ENCODE results near the gene HDAC8. TPM values are rescaled to one million over a fixed set of nuclear protein-coding genes. Genes with fewer than 3 reads are reported as not detected.
A peak's percentile ranks its signal among the peaks of the same experiment; 100 is the strongest.

HDAC8 gene
- total and polyA plus RNA-seq, 9 of the 15 experiments (the other 6 are each of a cell fraction or from before 2014, with no cell fraction given), result 18.9 to 53.8 (median 28.7) TPM

DNA sequence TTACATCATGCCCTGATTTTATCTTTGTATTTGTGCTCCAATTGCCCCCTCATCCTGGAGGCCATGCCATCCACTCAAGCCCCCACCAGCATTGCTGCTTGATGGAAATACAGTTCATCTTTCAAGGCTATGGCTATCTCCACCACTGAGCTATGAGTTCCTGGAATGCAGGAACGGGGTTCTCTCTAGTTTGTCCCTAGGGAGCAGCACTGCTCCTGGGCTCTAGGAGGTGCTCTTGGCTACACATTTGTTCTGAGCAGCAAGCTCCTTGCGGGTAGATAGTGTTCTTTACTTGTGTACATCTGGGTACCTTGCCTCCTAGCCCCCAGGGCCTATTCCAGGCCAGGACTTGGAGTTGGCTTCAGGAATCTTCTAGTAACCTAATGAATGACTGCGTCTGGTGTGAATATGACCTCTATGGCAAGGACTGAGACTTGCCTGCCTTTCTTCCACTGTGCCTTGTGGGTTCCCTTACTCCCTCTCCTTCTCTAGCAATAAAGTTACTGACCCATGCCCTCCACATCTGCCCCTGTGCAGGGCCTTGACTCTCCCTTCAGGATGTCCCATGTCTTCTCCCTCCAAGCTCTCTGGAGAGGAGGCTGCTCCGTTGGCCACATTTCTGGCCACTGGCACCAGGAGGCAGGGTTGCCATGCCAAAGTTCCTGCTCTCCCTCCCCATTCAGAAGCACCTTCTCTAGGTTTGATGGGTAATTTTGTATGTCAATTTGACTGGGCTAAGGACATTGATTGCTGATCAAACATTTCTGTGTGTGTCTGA, 274.5 kb downstream of the HDAC8 start:
- H3K27me3 ChIP-seq (ENCODE audit: control insufficient read depth in 2 of 2, insufficient read depth in 2 of 2, low read length in 2 of 2), result peaks cover 0 to 6% of the 10 kb centered on the region in 2 experiments; a peak in 1 of 5 replicates
- no peaks in the 10 kb centered on the region; a peak in 1 of 5 replicates for H3K4me1 ChIP-seq (replicated peaks in 1 of 2; ENCODE audit: control insufficient read depth in 2 of 2, insufficient read depth in 2 of 2, low read length in 2 of 2)
- no peaks in the 10 kb centered on the region for H3K79me2 ChIP-seq (ENCODE audit: control insufficient read depth, insufficient read depth, low read length)
- H3K4me2 ChIP-seq (ENCODE audit: insufficient read depth, low read length), result no peak overlapping the region
- FAIRE-seq (peak; percentile 57), DNase-seq (ENCODE audit: extremely low read depth in 1 of 4, low spot score in 3 of 4) (peak in 2 of 4 experiments; percentile 40 to 46), ATAC-seq (peak; percentile 94)
- WGBS (ENCODE audit: insufficient coverage, low coverage, missing lambda C conversion rate), result 31% methylated on average over 4 of the region's 4 CpGs
- CTCF ChIA-PET (ENCODE audit: low intra/inter-chr PET ratio), result no interaction called here
- no peak overlapping the region for H3K27ac ChIP-seq (ENCODE audit: extremely low read depth, low read depth, low read length)
- no peaks in the 10 kb centered on the region for H3K9me3 ChIP-seq (replicated peaks; ENCODE audit: control insufficient read depth, insufficient read depth, low read depth, low read length)
- no peak overlapping the region for H3K9ac ChIP-seq (ENCODE audit: insufficient read depth in 1 of 2, low read depth in 2 of 2, low read length in 2 of 2)
- no peaks in the 10 kb centered on the region; the same call in 1 of the 2 replicates for H4K20me1 ChIP-seq (replicated peaks; ENCODE audit: control insufficient read depth, insufficient read depth, low read length)
- H2AFZ ChIP-seq (ENCODE audit: low read depth, low read length), result no peak overlapping the region
- POLR2A ChIA-PET, result interaction anchor here (1.1 kb wide), 1 partner anchor 21 kb away, joined by 8 read pairs; the partner anchor contains the start of gene RPS4X
- no peaks in the 10 kb centered on the region for H3K9me1 ChIP-seq (ENCODE audit: control insufficient read depth, insufficient read depth, low read length)
- TF ChIP-seq, protein P1, sequence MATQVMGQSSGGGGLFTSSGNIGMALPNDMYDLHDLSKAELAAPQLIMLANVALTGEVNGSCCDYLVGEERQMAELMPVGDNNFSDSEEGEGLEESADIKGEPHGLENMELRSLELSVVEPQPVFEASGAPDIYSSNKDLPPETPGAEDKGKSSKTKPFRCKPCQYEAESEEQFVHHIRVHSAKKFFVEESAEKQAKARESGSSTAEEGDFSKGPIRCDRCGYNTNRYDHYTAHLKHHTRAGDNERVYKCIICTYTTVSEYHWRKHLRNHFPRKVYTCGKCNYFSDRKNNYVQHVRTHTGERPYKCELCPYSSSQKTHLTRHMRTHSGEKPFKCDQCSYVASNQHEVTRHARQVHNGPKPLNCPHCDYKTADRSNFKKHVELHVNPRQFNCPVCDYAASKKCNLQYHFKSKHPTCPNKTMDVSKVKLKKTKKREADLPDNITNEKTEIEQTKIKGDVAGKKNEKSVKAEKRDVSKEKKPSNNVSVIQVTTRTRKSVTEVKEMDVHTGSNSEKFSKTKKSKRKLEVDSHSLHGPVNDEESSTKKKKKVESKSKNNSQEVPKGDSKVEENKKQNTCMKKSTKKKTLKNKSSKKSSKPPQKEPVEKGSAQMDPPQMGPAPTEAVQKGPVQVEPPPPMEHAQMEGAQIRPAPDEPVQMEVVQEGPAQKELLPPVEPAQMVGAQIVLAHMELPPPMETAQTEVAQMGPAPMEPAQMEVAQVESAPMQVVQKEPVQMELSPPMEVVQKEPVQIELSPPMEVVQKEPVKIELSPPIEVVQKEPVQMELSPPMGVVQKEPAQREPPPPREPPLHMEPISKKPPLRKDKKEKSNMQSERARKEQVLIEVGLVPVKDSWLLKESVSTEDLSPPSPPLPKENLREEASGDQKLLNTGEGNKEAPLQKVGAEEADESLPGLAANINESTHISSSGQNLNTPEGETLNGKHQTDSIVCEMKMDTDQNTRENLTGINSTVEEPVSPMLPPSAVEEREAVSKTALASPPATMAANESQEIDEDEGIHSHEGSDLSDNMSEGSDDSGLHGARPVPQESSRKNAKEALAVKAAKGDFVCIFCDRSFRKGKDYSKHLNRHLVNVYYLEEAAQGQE (IDR thresholded peaks at IDR 0.05; ENCODE audit: borderline replicate concordance), result peak; percentile 16; the same call in 1 of the 2 replicates
- TF ChIP-seq, protein P1 (CRISPR knock-in tag; IDR thresholded peaks at IDR 0.05; ENCODE audit: low read depth), result no peak
- peak; percentile 85 for TF ChIP-seq ZNF764 (CRISPR knock-in tag; IDR thresholded peaks at IDR 0.05; ENCODE audit: low read depth)
- TF ChIP-seq RAD21 (CRISPR knock-in tag; conservative IDR thresholded peaks at IDR 0.05 in 1 of 2, IDR thresholded peaks at IDR 0.05 in 1 of 2), result peak in 1 of 2 experiments; percentile 49; a peak in 2 of 4 replicates
- TF ChIP-seq HDAC8 (tag; IDR thresholded peaks at IDR 0.05), result no peak
- TF ChIP-seq, protein P2, sequence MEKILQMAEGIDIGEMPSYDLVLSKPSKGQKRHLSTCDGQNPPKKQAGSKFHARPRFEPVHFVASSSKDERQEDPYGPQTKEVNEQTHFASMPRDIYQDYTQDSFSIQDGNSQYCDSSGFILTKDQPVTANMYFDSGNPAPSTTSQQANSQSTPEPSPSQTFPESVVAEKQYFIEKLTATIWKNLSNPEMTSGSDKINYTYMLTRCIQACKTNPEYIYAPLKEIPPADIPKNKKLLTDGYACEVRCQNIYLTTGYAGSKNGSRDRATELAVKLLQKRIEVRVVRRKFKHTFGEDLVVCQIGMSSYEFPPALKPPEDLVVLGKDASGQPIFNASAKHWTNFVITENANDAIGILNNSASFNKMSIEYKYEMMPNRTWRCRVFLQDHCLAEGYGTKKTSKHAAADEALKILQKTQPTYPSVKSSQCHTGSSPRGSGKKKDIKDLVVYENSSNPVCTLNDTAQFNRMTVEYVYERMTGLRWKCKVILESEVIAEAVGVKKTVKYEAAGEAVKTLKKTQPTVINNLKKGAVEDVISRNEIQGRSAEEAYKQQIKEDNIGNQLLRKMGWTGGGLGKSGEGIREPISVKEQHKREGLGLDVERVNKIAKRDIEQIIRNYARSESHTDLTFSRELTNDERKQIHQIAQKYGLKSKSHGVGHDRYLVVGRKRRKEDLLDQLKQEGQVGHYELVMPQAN (IDR thresholded peaks at IDR 0.05; ENCODE audit: borderline replicate concordance), result no peak
- TF ChIP-seq ZNF316 (IDR thresholded peaks at IDR 0.05), result 0 out of 2 replicates have a peak, but pooled peaks have one; percentile 32
- TF ChIP-seq CTCF (IDR thresholded peaks at IDR 0.05 in 2 of 3, conservative IDR thresholded peaks at IDR 0.05 in 1 of 3; ENCODE audit: insufficient read depth in 2 of 3, low read depth in 1 of 3, low read length in 3 of 3), result peak; percentile 45 to 53 (median 51)
- intact Hi-C loops (cut with micrococcal nuclease) (loop anchor here (5.0 kb wide), 1 partner anchor 244 kb away; no protein-coding TSS in a partner anchor), in situ Hi-C loops (cut with MboI) (no loop called here)
- no peaks in the 10 kb centered on the region for H3K36me3 ChIP-seq (ENCODE audit: control insufficient read depth, insufficient read depth, low read length)
- no TSS peak for BruUV-seq (replicated peaks)
- no peak overlapping the region for H3K4me3 ChIP-seq
